ENCODE measurements around the gene KCTD15.

DNA sequence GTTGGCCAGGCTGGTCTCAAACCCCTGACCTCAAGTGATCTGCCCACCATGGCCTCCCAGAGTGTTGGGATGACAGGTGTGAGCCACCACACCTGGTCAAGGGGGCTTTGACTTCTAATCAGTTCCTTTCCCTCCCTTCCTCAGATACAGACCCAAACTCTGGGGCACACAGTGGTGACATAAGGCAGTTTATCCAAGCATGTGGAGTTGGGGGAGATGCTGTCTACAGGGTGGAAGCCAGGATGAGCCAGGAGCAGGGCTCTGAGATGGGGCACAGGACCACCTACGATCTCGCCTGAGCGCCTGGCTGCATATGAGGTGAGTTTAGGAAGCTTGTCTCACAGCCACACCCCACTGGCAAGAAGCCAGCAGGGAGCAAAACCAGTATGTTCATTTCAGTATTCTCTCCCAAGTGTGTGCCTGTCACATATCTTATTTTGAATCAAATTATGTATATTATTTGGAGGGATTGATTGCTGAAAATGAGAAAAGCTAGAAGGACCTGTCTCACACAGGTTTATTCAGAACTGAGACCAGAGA, 67.7 kb downstream of the KCTD15 start:
- TF ChIP-seq, protein P1, sequence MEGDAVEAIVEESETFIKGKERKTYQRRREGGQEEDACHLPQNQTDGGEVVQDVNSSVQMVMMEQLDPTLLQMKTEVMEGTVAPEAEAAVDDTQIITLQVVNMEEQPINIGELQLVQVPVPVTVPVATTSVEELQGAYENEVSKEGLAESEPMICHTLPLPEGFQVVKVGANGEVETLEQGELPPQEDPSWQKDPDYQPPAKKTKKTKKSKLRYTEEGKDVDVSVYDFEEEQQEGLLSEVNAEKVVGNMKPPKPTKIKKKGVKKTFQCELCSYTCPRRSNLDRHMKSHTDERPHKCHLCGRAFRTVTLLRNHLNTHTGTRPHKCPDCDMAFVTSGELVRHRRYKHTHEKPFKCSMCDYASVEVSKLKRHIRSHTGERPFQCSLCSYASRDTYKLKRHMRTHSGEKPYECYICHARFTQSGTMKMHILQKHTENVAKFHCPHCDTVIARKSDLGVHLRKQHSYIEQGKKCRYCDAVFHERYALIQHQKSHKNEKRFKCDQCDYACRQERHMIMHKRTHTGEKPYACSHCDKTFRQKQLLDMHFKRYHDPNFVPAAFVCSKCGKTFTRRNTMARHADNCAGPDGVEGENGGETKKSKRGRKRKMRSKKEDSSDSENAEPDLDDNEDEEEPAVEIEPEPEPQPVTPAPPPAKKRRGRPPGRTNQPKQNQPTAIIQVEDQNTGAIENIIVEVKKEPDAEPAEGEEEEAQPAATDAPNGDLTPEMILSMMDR (conservative IDR thresholded peaks at IDR 0.05): no peak
- no peak for TF ChIP-seq ZFX (IDR thresholded peaks at IDR 0.05)

Measured in C4-2B (cell line).